CD14-positive monocyte (primary cell): ENCODE measurements around the gene NRSN2. TPM values are rescaled to one million over a fixed set of nuclear protein-coding genes. Genes with fewer than 3 reads are reported as not detected.

ENCODE experiments used
- DNase-seq, 3 donors: peaks; one replicate each; pipeline ENCODE4 v3.0.0-alpha.2; 2011 to 2022
- H2AFZ ChIP-seq: 2 replicates; pipeline ENCODE4 v1.6.0; 2012; ENCODE audit warnings: mild to moderate bottlenecking, low read depth, low read length, inconsistent platforms; ENCODE audit not compliant: insufficient read depth, poor library complexity, severe bottlenecking
- H3K27ac ChIP-seq, 2 donors: 1 replicate in 1 of 2; 2 replicates in 1 of 2; pipeline ENCODE4 v1.5.1; 2012 to 2013; ENCODE audit warnings: low read length in 2 of 2, control low read depth in 1 of 2, inconsistent platforms in 1 of 2, low read depth in 1 of 2, mild to moderate bottlenecking in 1 of 2
- H3K27me3 ChIP-seq, 2 donors: one replicate each; pipeline versions ENCODE4 v1.6.0 to v1.6.1; 2011 to 2013; ENCODE audit warnings: low read length in 2 of 2; ENCODE audit not compliant: control insufficient read depth in 2 of 2, insufficient read depth in 2 of 2
- H3K36me3 ChIP-seq, 2 donors: replicated peaks in 1 of 2; 1 replicate in 1 of 2; 2 replicates in 1 of 2; pipeline versions ENCODE4 v1.5.1 to v1.6.1; 2012 to 2013; ENCODE audit warnings: low read length in 2 of 2, control low read depth in 1 of 2, inconsistent platforms in 1 of 2, mild to moderate bottlenecking in 1 of 2; ENCODE audit not compliant: insufficient read depth in 2 of 2, control insufficient read depth in 1 of 2
- H3K4me1 ChIP-seq, 2 donors: 1 replicate in 1 of 2; 2 replicates in 1 of 2; pipeline versions ENCODE4 v1.5.1 to v1.6.1; 2012 to 2013; ENCODE audit warnings: low read length in 2 of 2, control low read depth in 1 of 2, inconsistent platforms in 1 of 2, mild to moderate bottlenecking in 1 of 2, moderate library complexity in 1 of 2; ENCODE audit not compliant: insufficient read depth in 2 of 2, control insufficient read depth in 1 of 2
- H3K4me2 ChIP-seq: replicated peaks from 2 replicates; pipeline ENCODE3; 2012; ENCODE audit warnings: low read length, moderate library complexity, mild to moderate bottlenecking; ENCODE audit not compliant: poor library complexity, severe bottlenecking; ENCODE audit errors: extremely low read depth
- H3K4me3 ChIP-seq, 3 experiments: fragments of 200-600 bp in 1 of 3; sonication (generic) in 1 of 3; replicated peaks in 1 of 3; 1 replicate in 2 of 3; 2 replicates in 1 of 3; pipeline ENCODE4 v1.5.1; 2011 to 2013; ENCODE audit warnings: low read length in 3 of 3, mild to moderate bottlenecking in 3 of 3, control low read depth in 2 of 3, low read depth in 2 of 3, inconsistent platforms in 1 of 3, moderate library complexity in 1 of 3
- H3K79me2 ChIP-seq: 2 replicates; pipeline ENCODE4 v1.6.0; 2012; ENCODE audit warnings: mild to moderate bottlenecking, control low read depth, inconsistent platforms, low read length, moderate library complexity; ENCODE audit not compliant: insufficient read depth
- H3K9ac ChIP-seq: 2 replicates; pipeline ENCODE4 v1.6.0; 2017; ENCODE audit warnings: low read length, mild to moderate bottlenecking; ENCODE audit not compliant: insufficient read depth, poor library complexity, severe bottlenecking
- H3K9me3 ChIP-seq, 2 donors: replicated peaks in 1 of 2; 1 replicate in 1 of 2; 2 replicates in 1 of 2; pipeline versions ENCODE4 v1.5.1 to v1.6.1; 2012 to 2013; ENCODE audit warnings: low read length in 2 of 2, control low read depth in 1 of 2; ENCODE audit not compliant: control insufficient read depth in 1 of 2, insufficient read depth in 1 of 2
- H4K20me1 ChIP-seq: 2 replicates; pipeline ENCODE4 v1.6.0; 2012; ENCODE audit warnings: mild to moderate bottlenecking, low read length, control low read depth, moderate library complexity; ENCODE audit not compliant: insufficient read depth
- H3K27ac Mint-ChIP-seq, 7 donors: one replicate each; pipeline ENCODE4 v1.8.0; 2020; ENCODE audit warnings: mild to moderate bottlenecking in 7 of 7, mixed read lengths in 7 of 7, moderate library complexity in 6 of 7, inconsistent platforms in 2 of 7
- H3K27me3 Mint-ChIP-seq, 3 donors: one replicate each; pipeline ENCODE4 v1.8.0; 2021 to 2022; ENCODE audit warnings: low read depth in 3 of 3, mild to moderate bottlenecking in 3 of 3, mixed read lengths in 3 of 3, moderate library complexity in 3 of 3, inconsistent platforms in 1 of 3
- H3K36me3 Mint-ChIP-seq, 2 donors: one replicate each; pipeline ENCODE4 v1.8.0; 2020; ENCODE audit warnings: mixed read lengths in 2 of 2, inconsistent platforms in 1 of 2, mild to moderate bottlenecking in 1 of 2
- H3K4me1 Mint-ChIP-seq: one replicate; pipeline ENCODE4 v1.8.0; 2020; ENCODE audit warnings: mild to moderate bottlenecking, mixed read lengths
- H3K4me3 Mint-ChIP-seq, 2 donors: one replicate each; pipeline ENCODE4 v1.8.0; 2020; ENCODE audit warnings: mild to moderate bottlenecking in 2 of 2, mixed read lengths in 2 of 2, moderate library complexity in 1 of 2
- H3K9me3 Mint-ChIP-seq, 7 donors: one replicate each; pipeline ENCODE4 v1.8.0; 2020 to 2022; ENCODE audit warnings: mixed read lengths in 7 of 7, mild to moderate bottlenecking in 6 of 7, moderate library complexity in 6 of 7, inconsistent platforms in 2 of 7
- WGBS: methylation state at CpG from one replicate; pipeline ENCODE4 v1.1.5; 2013; ENCODE audit warnings: missing lambda C conversion rate; ENCODE audit not compliant: insufficient coverage; 5-methylcytosine and 5-hydroxymethylcytosine counted together
- intact Hi-C, 2 donors: fragments of 100-400 bp; cut with micrococcal nuclease; formaldehyde crosslinking; loops; one replicate each; pipeline versions ENCODE4 v1.15.0 to v1.15.1; 2023
- polyA minus RNA-seq: library from RNA; depleted of rRNA, polyadenylated mRNA; stranded (reverse); fragments of >200 nt; gene quantifications from 2 replicates; pipeline ENCODE4 v1.2.3, GENCODE V29; 2012
- polyA plus RNA-seq, 3 donors: library from polyadenylated mRNA; depleted of rRNA in 1 of 3; unstranded in 2 of 3; stranded (reverse) in 1 of 3; fragments of 300-500 nt in 2 of 3; fragments of >200 nt in 1 of 3; fragmentation: Illumina TruSeq in 2 of 3; gene quantifications; 1 replicate in 2 of 3; 2 replicates in 1 of 3; pipeline ENCODE4 v1.2.3, GENCODE V29; 2012 to 2021
- total RNA-seq, 12 experiments: library from RNA in 1 of 12; stranded (reverse) in 1 of 12; fragments of 120-200 nt in 1 of 12; gene quantifications; one replicate each; pipeline ENCODE4 v1.2.4 and lab custom pipeline; 2013 to 2026; ENCODE audit warnings: mixed read lengths in 6 of 12, inconsistent platforms in 1 of 12
- TF ChIP-seq, protein P1 (sequence below): fragments of 200-600 bp; IDR thresholded peaks from one replicate; pipeline ENCODE4 v1.8.0; 2022; ENCODE audit warnings: antibody characterized with exemption, mild to moderate bottlenecking

Gene NRSN2, protein sequence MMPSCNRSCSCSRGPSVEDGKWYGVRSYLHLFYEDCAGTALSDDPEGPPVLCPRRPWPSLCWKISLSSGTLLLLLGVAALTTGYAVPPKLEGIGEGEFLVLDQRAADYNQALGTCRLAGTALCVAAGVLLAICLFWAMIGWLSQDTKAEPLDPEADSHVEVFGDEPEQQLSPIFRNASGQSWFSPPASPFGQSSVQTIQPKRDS
- 0.40 TPM for total RNA-seq (2013)
- polyA plus RNA-seq (under 1 TPM; 0.09 to 0.73 (median 0.56) TPM), polyA minus RNA-seq (0.28 and 1.0 TPM in 2 replicates), total RNA-seq (lab: John Stamatoyannopoulos, UW) (0.06 to 2.8 (median 0.31) reads per million in 11 experiments)

DNA sequence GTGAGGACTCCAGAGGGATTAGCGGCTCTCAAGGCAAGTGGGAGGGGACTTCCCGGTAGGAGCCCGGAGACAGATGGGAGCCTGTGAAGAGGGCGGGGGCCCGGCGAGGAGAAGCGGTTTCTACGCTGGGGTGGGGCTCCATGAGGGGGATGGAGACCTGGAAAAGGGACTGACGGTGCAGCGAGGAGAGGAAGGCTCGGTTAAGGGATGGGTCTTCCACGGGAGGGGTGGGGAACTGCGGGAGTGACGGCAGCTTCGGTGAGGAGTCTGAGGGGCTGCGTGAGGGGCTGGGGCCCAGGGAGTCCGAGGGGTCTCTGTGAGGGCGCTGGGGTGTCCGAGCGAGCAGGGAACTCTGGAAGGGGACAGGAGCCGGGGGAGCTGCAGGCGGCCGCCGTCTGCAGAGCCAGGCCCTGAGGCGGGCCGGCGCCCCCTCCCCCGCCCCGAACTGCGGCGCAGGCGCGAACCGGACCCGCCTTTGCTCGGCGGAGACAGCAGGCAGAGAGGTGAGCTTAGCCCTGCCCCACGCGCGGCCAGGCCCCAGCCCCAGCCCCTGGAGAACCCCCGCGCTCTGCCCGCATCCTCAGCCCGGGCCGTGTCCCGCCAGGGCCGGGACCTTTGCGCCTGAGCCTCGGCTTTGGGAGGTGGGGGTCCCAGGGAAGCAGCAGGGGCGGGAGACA is at the start of gene NRSN2:
Gene NRSN2 (plus strand): TSS at position 472 of the 677 bp plus-strand sequence. CDS start 2,533 bp downstream, outside the sequence.
- H2AFZ ChIP-seq = peak within 1 kb of the TSS; percentile 97
- TF ChIP-seq, protein P1, sequence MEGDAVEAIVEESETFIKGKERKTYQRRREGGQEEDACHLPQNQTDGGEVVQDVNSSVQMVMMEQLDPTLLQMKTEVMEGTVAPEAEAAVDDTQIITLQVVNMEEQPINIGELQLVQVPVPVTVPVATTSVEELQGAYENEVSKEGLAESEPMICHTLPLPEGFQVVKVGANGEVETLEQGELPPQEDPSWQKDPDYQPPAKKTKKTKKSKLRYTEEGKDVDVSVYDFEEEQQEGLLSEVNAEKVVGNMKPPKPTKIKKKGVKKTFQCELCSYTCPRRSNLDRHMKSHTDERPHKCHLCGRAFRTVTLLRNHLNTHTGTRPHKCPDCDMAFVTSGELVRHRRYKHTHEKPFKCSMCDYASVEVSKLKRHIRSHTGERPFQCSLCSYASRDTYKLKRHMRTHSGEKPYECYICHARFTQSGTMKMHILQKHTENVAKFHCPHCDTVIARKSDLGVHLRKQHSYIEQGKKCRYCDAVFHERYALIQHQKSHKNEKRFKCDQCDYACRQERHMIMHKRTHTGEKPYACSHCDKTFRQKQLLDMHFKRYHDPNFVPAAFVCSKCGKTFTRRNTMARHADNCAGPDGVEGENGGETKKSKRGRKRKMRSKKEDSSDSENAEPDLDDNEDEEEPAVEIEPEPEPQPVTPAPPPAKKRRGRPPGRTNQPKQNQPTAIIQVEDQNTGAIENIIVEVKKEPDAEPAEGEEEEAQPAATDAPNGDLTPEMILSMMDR = no peak
- peak within 1 kb of the TSS; percentile 55 to 90 (median 87) for H3K4me3 ChIP-seq
- peak within 1 kb of the TSS in 5 of 7 donors; percentile 31 to 85 (median 72) for H3K27ac Mint-ChIP-seq
- peak within 1 kb of the TSS; percentile 89 to 99 for H3K4me3 Mint-ChIP-seq
- H3K4me1 Mint-ChIP-seq = peaks cover 16% of the 10 kb centered on the region
- DNase-seq = no peak
- peaks cover 4 to 14% (median 10%) of the 10 kb centered on the region in 7 donors for H3K9me3 Mint-ChIP-seq
- peaks cover 6 to 11% of the 10 kb centered on the region in 2 donors for H3K9me3 ChIP-seq
- 1% methylated on average over 48 of the region's 50 CpGs for WGBS
- H3K4me2 ChIP-seq = peak within 1 kb of the TSS; percentile 99
- H3K27me3 Mint-ChIP-seq = peaks cover 4 to 18% (median 10%) of the 10 kb centered on the region in 3 donors
- intact Hi-C loops = no loop called here
- no peaks in the 10 kb centered on the region for H3K79me2 ChIP-seq
- H4K20me1 ChIP-seq = no peaks in the 10 kb centered on the region
- H3K36me3 ChIP-seq = no peaks in the 10 kb centered on the region
- peaks cover 16 to 23% of the 10 kb centered on the region in 2 donors for H3K4me1 ChIP-seq
- H3K27me3 ChIP-seq = peaks cover 0 to 9% of the 10 kb centered on the region in 2 donors
- peaks cover 0 to 2% of the 10 kb centered on the region in 2 donors for H3K36me3 Mint-ChIP-seq
- H3K27ac ChIP-seq = no peak within 1 kb of the TSS
- peak within 1 kb of the TSS; percentile 69 for H3K9ac ChIP-seq

DNA sequence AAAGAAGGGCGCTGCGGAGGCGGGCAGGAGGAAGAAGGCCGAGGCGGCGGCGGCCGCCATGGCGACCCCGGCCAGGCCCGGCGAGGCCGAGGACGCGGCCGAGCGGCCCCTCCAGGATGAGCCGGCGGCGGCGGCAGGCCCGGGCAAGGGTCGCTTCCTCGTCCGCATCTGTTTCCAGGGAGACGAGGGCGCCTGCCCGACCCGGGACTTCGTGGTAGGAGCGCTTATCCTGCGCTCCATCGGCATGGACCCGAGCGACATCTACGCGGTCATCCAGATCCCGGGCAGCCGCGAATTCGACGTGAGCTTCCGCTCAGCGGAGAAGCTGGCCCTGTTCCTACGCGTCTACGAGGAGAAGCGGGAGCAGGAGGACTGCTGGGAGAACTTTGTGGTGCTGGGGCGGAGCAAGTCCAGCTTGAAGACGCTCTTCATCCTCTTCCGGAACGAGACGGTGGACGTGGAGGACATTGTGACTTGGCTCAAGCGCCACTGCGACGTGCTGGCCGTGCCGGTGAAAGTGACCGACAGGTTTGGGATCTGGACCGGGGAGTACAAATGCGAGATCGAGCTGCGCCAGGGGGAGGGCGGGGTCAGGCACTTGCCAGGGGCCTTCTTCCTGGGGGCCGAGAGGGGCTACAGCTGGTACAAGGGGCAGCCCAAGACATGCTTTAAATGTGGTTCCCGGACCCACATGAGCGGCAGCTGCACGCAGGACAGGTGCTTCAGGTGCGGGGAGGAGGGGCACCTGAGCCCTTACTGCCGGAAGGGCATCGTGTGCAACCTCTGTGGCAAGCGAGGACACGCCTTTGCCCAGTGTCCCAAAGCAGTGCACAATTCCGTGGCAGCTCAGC is 48.8 kb upstream of the NRSN2 start:
- H3K4me3 Mint-ChIP-seq = peak overlapping the region; percentile 97 to 100
- peak overlapping the region; percentile 90 to 99 (median 97) for H3K27ac Mint-ChIP-seq
- H3K9ac ChIP-seq = peak overlapping the region; percentile 95
- TF ChIP-seq, protein P1 = no peak
- peaks cover 0 to 5% of the 10 kb centered on the region in 2 donors for H3K36me3 ChIP-seq
- peaks cover 35% of the 10 kb centered on the region for H4K20me1 ChIP-seq
- peaks cover 16 to 18% of the 10 kb centered on the region in 2 donors for H3K36me3 Mint-ChIP-seq
- intact Hi-C loops = no loop called here
- DNase-seq = peak; percentile 50 to 62 (median 56)
- peak overlapping the region; percentile 93 for H3K4me2 ChIP-seq
- H3K4me3 ChIP-seq = peak overlapping the region; percentile 57 to 92 (median 92)
- no peaks in the 10 kb centered on the region for H3K27me3 ChIP-seq
- peak overlapping the region; percentile 91 to 99 for H3K27ac ChIP-seq
- peaks cover 0 to 1% (median 0%) of the 10 kb centered on the region in 3 donors for H3K27me3 Mint-ChIP-seq
- H3K4me1 Mint-ChIP-seq = peaks cover 48% of the 10 kb centered on the region
- peaks cover 47% of the 10 kb centered on the region for H3K79me2 ChIP-seq
- H3K9me3 Mint-ChIP-seq = no peaks in the 10 kb centered on the region
- WGBS = under 1% methylated on average over 75 of the region's 75 CpGs
- H3K4me1 ChIP-seq = peaks cover 41 to 55% of the 10 kb centered on the region in 2 donors
- H3K9me3 ChIP-seq = no peaks in the 10 kb centered on the region
- peak overlapping the region; percentile 84 for H2AFZ ChIP-seq
